ENCODE results near the gene PLA2G12B.

GRCh38 chr10:72906446-72906845 is 48.2 kb downstream of the PLA2G12B start:
- TF ChIP-seq CTCF (conservative IDR thresholded peaks at IDR 0.05; ENCODE audit: low read length) (no peak), EZH2phosphoT487 (IDR thresholded peaks at IDR 0.05; ENCODE audit: borderline replicate concordance, low read depth, low read length) (no peak)
